AG04449 (cell line): ENCODE results near the gene IFNA6.
A peak's percentile ranks its signal among the peaks of the same experiment; 100 is the strongest.

Source experiments
- CTCF ChIA-PET: fragments of 350-600 bp; formaldehyde crosslinking; extraction: SDS; loops from one replicate; lab custom pipeline; 2021; ENCODE audit warnings: antibody characterized with exemption; lab: Yijun Ruan, JAX
- POLR2A ChIA-PET: fragments of 400-600, 350-600 bp; formaldehyde crosslinking; extraction: SDS; loops from one replicate; lab custom pipeline; 2020; ENCODE audit warnings: antibody characterized with exemption, inconsistent platforms; lab: Yijun Ruan, JAX
- DNase-seq: peaks from one replicate; pipeline ENCODE4 v3.0.0-alpha.2; 2010; ENCODE audit warnings: low read depth, low spot score
- H3K4me3 ChIP-seq: 2 replicates; pipeline ENCODE4 v1.5.1; 2011; ENCODE audit warnings: low read depth, mild to moderate bottlenecking, control low read depth, low read length
- TF ChIP-seq, protein P1 (sequence below): IDR thresholded peaks from one replicate; pipeline ENCODE4 v1.5.1; 2011; ENCODE audit warnings: mild to moderate bottlenecking, moderate library complexity, low read length, control low read depth, inconsistent platforms; ENCODE audit not compliant: insufficient read depth; ENCODE audit errors: missing control alignments

IFNA6 gene

DNA sequence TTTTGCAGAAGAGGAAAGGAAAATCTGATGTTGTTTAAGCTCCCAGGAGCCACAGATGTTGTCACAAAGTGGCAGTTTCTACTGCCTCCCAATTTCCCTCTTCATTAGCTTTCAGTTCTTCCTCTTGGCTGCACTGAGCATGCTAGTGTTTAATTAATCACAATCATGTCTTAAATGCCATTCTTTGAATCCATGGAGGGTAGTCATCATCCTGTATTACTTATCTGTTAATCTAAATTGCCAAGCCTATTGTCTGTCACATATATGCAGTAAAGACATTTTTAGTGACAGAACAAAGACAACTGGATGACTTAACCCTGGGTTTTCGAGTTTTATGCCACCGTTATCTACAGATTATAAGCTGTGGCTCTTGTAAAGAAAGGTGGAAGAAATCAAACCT is 30.2 kb downstream of the IFNA6 start:
- TF ChIP-seq, protein P1, sequence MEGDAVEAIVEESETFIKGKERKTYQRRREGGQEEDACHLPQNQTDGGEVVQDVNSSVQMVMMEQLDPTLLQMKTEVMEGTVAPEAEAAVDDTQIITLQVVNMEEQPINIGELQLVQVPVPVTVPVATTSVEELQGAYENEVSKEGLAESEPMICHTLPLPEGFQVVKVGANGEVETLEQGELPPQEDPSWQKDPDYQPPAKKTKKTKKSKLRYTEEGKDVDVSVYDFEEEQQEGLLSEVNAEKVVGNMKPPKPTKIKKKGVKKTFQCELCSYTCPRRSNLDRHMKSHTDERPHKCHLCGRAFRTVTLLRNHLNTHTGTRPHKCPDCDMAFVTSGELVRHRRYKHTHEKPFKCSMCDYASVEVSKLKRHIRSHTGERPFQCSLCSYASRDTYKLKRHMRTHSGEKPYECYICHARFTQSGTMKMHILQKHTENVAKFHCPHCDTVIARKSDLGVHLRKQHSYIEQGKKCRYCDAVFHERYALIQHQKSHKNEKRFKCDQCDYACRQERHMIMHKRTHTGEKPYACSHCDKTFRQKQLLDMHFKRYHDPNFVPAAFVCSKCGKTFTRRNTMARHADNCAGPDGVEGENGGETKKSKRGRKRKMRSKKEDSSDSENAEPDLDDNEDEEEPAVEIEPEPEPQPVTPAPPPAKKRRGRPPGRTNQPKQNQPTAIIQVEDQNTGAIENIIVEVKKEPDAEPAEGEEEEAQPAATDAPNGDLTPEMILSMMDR, result no peak
- no peak for DNase-seq
- no peak overlapping the region for H3K4me3 ChIP-seq
- POLR2A ChIA-PET, result no interaction called here
- CTCF ChIA-PET, result interaction anchor here (0.7 to 4.6 kb wide), 11 partner anchors 10 to 688 kb away, joined by 3 to 42 read pairs (median 3); partner anchors contain the start of gene CDKN2B

DNA sequence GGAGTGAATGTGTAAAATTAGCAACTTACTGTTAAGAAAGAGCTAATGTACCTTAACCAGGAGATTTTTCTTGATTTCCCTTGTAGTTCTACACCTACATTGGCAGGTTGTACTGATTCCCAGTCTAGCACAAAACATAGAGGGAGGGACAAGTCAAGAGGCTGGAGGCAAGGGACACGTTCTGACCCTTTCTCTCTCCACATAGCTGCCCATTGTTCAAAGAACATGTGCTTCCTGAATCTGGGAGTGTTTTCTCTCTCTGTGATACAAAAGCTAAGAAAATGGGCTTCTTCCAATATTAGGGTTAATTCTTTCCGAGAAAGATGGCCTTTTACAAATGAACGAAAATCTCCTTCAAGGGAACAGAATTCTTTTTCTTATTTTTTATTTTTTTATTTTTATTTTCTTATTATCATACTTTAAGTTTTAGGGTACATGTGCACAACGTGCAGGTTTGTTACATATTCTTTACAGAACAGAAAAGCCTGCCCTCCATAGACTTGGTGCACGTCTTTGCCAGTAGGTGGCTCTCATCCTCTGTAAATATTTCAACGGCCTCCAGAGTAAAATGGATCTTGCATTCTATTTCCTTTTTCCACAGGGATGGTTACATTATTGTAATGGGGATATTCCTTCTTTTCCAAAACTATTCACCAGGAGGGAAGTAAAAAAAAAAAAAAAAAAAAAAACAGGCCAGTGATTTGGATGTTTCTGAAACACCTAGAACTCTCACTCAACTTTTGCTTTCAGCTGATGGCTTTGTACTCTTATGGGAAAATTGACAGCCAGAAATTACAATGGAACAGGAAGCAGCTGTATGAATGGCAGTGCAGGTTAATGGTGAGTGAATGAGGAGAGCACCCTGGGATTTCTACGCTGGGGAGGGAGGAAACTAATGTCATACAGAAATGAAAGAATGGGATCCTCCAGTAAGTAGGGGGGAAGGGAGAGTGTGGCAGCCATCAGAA is 32.4 kb downstream of the IFNA6 start:
- no peak for DNase-seq
- CTCF ChIA-PET, result interaction anchor here (0.6 to 4.6 kb wide), 25 partner anchors 8 to 1879 kb away, joined by 3 to 42 read pairs (median 5); partner anchors contain the start of gene KLHL9
- TF ChIP-seq, protein P1, result peak; percentile 71
- POLR2A ChIA-PET, result no interaction called here
- no peak overlapping the region for H3K4me3 ChIP-seq

DNA sequence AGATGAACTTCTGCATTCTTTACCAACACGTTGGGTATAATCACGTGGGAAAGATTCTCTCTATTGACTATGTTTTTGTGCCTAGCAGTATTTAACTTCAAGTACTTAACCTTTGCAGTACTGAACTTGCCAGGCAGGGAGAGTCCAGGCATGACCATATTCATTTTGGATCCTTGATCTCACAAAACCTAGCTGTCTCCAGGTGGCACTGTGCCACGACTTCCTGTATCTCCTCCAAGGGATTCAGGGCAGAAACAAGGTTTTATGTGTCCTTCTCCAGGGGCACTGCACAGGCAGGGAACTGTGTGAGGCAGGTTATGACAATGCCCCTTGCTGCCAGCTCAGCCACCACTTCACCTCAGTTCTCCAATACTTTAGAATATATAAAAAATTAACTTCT is 33.8 kb downstream of the IFNA6 start:
- DNase-seq, result no peak
- ChIA-PET CTCF (interaction anchor here (0.6 to 4.6 kb wide), 4 partner anchors 86 to 472 kb away, joined by 3 to 42 read pairs (median 4); no protein-coding TSS in a partner anchor), POLR2A (no interaction called here)
- H3K4me3 ChIP-seq, result no peak overlapping the region
- TF ChIP-seq, protein P1, result no peak

DNA sequence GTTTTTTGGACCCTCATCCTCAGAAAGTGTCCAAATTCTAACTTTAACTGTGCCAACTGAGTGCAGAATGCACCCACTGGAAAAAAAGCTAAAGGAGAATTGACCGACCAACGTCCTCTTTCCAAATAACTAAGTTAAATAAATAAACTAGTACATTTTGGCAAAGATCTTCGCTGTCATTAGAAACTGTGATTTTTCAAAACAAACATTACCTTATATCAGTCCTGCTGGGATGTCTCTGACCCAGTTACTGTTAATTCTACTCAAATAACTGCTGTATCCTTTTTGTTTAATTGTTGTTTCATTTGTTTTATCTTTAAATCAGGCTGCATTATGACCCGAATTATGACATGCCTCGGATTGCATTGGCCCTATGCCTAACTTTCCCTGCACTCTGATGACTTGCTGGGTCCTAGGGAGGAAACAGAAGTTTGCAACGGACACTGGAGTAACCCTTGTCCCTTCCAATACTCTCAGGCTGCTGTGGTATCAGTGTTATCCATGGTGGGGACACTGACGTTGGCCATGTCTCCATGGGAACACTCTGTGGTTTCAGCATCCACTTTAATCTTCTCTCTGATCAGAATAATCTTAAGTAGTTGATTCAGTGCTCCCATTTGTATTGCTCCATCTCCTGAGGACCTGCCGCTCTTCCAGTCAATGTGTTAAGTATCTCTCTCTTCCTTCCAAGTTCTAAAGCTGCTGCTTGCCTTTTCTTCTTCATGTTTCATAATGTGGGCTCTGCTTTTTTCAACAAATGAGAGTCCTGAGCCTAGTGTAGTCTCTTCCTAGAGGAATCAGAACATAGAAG is 34.5 kb downstream of the IFNA6 start:
- H3K4me3 ChIP-seq, result no peak overlapping the region
- DNase-seq, result no peak
- POLR2A ChIA-PET, result no interaction called here
- CTCF ChIA-PET, result interaction anchor here (0.6 to 4.6 kb wide), 6 partner anchors 87 to 473 kb away, joined by 3 to 42 read pairs (median 3); no protein-coding TSS in a partner anchor
- TF ChIP-seq, protein P1, result no peak

DNA sequence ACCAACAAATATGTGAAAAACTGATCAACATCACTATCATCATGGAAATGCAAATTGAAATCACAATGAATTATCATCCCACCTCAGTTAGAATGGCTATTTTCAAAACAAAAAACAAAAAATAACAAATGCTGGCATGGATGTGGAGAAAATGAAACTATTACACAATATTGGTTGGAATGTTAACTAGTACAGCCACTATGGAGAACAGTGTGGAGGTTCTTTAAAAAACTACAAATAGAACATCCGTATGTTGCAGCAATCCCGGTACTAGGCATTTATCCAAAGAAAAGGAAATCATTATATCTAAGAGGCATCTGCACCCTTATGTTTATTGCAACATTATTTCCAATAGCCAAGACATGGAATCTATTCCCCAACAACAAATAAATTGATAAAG is 36.5 kb downstream of the IFNA6 start:
- DNase-seq, result no peak
- CTCF ChIA-PET, result interaction anchor here (1.3 to 1.9 kb wide), 3 partner anchors 12 to 82 kb away, joined by 5 to 9 read pairs (median 6); no protein-coding TSS in a partner anchor
- no peak overlapping the region for H3K4me3 ChIP-seq
- TF ChIP-seq, protein P1, result no peak
- POLR2A ChIA-PET, result interaction anchor here (1.1 kb wide), 1 partner anchor 10 kb away, joined by 3 read pairs; no protein-coding TSS in a partner anchor
